CD4-positive, alpha-beta T cell treated with Interleukin-1 beta for 1 hour (primary cell): Measurements from ENCODE around the gene SFXN5.

ENCODE experiments used
- DNase-seq, 2 donors: peaks; one replicate each; pipeline ENCODE4 v3.0.0-alpha.2; 2020 to 2022

The SFXN5 gene

GRCh38 chr2:73009177-73009839, 62.2 kb downstream of the SFXN5 start:
- no peak for DNase-seq

GRCh38 chr2:73008766-73009135, 62.8 kb downstream of the SFXN5 start:
- DNase-seq: no peak

GRCh38 chr2:73007991-73008765, 63.3 kb downstream of the SFXN5 start:
- DNase-seq: no peak

DNA sequence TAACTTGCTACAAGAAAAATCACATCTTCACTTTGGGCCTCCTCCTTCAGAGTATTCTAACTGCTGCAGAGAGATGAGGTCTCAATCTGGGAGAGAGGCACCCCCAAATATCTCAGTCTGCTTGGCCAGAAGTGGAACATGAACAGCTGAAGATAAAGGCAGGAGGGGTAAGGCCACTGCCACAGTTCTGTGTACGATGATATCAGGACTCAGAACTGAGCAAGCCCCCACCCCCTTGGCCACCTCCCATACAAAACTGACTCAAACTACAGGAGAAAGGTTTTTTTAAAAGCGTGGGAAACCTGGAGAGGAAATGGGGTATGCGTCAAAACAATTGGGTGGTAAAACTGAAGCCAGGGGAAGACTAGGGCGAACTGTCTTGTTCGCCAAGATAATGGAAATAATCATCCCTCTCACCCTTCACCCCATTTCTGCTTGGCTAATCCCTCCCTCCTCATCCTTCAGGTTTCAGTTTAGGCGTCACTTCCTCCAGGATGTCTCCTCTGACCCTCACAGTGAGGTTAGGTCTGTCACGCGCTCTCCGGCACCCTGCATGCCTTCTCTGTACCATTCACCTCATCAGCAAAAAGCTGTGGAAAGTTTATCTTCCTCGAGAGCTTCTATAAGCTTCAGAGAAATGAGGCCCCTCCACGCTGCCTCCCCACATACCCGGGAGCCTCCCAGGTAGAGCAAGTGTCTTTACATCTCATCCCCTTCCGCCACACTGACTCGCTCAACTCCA, 64.4 kb downstream of the SFXN5 start:
- DNase-seq: no peak

- DNase-seq: no peak
Measured at GRCh38 chr2:73004889-73005596, 66.5 kb downstream of the SFXN5 start.

- DNase-seq: no peak
Measured at GRCh38 chr2:73004466-73004865, 67.0 kb downstream of the SFXN5 start.

DNA sequence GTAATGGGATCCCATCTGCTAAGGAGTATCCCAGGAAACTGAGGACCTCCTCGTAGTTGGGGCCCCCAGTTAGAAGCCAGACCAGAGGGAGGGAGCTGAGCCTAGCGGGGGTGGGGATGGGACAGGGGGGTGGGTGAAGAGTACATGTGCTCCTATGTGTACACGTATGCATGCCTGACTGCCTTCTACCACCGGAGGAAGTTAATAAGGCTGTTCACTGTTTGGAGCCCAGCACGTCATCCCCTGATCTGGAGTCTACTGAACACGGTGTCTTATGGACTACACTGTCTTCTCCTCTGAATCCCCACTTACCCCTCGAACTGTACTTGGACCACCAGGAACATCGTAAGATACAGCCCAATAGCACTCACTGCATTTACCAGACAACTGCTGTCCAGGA, 68.5 kb downstream of the SFXN5 start:
- no peak for DNase-seq

GRCh38 chr2:73000808-73001570, 70.5 kb downstream of the SFXN5 start:
- DNase-seq: no peak

- no peak for DNase-seq
Measured at GRCh38 chr2:72999729-73000725, 71.5 kb downstream of the SFXN5 start.

GRCh38 chr2:72998724-72999123, 72.8 kb downstream of the SFXN5 start:
- no peak for DNase-seq

DNA sequence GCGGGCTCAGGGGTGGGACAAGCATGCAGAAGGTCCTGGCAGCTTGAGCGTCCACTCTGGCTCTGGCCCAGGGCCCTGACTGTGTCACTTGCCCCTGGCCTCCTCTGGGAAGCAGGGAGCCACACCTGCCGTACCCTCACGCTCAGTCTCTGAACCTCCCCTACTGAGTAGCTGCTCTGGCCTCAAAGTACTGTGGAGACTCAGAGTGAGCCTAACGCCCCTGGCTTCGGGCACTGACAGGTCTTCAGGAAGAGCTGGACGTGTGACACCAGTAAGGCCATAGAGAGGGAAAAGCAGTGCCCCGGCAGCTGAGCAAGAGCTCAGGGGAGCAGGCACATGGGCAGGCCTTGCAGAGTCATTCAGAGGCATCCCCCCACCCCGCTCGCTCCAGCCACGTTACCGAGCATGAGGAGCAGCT, 73.3 kb downstream of the SFXN5 start:
- no peak for DNase-seq

GRCh38 chr2:72996117-72996502, 75.4 kb downstream of the SFXN5 start:
- no peak for DNase-seq

DNA sequence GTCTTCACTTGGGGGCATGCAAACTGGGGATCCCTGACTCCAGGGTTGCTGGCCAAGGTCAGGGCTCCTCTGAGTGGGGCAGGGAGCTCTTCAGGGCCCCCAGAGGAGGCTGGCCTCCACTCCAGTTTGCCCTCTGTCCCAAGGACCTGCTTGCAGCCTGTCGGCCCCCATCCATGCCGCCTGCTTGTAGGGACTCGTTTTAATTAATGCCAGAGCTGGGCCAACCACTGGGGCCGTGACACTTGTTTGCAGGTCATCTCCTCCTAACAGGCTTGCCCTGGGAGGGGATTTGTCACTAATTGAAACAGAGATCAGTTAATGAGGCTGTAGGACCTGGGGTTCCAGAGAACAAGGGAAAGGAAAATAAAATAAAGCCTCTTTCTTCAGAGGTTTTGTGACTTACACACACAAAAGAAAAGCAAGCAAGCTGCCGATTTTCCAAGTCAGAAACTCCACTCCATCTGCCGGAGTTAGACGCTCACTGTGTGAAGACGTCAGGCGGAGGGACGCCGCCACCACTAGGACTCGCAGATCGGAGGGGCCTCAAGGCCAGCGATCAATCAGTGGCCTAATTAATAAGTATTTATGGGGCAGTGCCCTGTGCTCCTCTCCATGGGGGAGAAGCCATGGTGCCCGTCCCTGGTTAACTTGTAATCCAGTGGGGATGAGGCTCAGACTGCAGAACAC, 75.9 kb downstream of the SFXN5 start:
- DNase-seq: no peak

- DNase-seq: no peak
Measured at GRCh38 chr2:72994991-72995380, 76.5 kb downstream of the SFXN5 start.

- DNase-seq: no peak
Measured at GRCh38 chr2:72994282-72994990, 77.1 kb downstream of the SFXN5 start.

DNA sequence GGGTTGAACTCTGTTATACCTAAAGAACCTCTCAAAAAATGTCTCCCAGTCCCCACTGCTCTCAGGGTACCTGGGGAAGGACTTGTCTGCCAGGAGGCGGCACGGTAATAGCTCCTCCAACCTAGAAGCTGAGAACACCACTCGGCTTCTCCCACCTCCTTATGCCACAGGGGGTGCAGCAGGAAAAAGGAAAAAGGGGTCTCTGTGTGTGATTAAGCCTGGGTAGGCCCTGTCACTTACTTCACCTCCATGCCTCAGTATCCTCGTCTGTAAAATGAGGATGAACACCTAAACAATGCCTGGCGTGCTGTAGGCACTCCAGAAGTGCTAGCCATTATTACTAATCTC, 77.6 kb downstream of the SFXN5 start:
- DNase-seq: no peak

DNA sequence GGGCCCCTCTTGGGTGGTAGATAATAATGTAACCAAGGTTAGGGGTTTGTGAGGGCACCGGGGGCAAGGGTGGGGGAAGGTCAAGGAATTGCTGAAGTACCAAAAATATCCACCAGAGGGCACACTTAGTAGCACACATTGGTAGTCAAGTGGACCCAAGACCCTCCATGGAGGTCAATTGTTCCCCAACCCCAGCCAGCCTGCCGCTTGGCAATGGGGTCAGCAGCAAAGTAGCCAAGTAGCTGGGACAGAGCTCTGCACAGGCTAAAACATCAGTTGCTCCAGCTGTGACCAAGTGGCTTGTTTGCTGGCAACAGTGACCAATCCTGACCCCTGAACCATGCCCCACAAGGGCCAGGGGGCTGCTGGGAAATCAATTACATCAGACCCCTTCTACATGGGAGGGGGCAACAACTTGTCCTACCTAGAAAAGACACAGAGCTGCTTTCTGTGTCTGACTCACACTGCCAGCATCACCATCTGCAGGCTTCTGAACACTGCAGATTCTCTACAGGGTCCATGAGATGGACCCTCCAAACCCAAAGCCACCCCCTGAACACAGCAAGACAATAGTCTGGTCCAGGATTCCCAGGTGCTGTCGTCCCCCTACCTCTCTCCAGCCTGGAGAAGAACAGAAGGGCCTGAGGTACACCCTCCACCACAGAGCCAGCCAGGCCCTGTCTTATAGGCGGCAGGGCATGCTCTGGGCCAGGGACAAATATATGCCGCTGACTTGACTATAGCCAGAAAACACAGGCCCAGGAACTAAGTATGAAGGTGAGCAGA, 78.2 kb downstream of the SFXN5 start:
- peak; percentile 25 to 54 for DNase-seq

DNA sequence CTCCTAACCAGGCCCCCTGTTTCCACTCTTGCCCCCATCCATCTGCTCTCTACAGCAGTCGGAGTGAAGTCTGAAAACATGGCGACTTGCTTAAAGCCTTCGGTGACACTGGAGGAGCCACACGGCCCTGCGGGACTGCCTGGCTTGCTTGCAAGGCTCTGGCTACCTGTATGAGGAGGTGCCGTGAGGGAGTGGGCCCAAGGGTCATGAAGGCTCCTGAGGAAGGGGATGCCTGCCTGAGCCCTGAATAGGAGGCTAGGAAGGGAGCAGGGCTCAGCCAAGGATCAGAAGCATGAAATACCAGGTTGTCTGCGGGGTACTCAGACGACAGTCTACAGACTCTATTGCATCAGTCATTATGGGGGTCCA, 78.8 kb downstream of the SFXN5 start:
- DNase-seq: no peak
